NT2/D1 (cell line): ENCODE results near the gene CDC42EP5.
"Not testable (repeated sequence)": the region's sequence is repeated elsewhere in the genome, so short reads cannot be mapped to it uniquely, and the experiment has no call there.

Source experiments
- DNase-seq: peaks from one replicate; pipeline ENCODE4 v3.0.0-alpha.2; 2011; ENCODE audit warnings: low read depth, low spot score
- H3K27me3 ChIP-seq: 2 replicates; pipeline ENCODE4 v1.6.0; 2011; ENCODE audit warnings: mild to moderate bottlenecking; ENCODE audit not compliant: insufficient read length, insufficient read depth
- H3K36me3 ChIP-seq: 2 replicates; pipeline ENCODE4 v1.6.1; 2011; ENCODE audit warnings: mild to moderate bottlenecking, low read length, mixed read lengths; ENCODE audit not compliant: insufficient read depth, insufficient read length
- H3K4me1 ChIP-seq: 2 replicates; pipeline ENCODE4 v1.5.1; 2011; ENCODE audit not compliant: insufficient read depth, insufficient read length
- H3K4me3 ChIP-seq: 2 replicates; pipeline ENCODE4 v1.5.1; 2011; ENCODE audit warnings: low read depth; ENCODE audit not compliant: insufficient read length
- H3K9ac ChIP-seq: 2 replicates; pipeline ENCODE4 v1.6.0; 2011; ENCODE audit warnings: low read depth; ENCODE audit not compliant: insufficient read length
- H3K9me3 ChIP-seq: 2 replicates; pipeline ENCODE4 v1.5.1; 2011; ENCODE audit warnings: mild to moderate bottlenecking, low read length; ENCODE audit not compliant: insufficient read depth
- SUZ12 ChIP-seq: IDR thresholded peaks from 2 replicates; pipeline ENCODE4 v1.6.1; 2011; ENCODE audit not compliant: insufficient read length, insufficient read depth; ENCODE audit errors: extremely low read depth
- YY1 ChIP-seq: IDR thresholded peaks from 2 replicates; pipeline ENCODE4 v1.6.1; 2011; ENCODE audit not compliant: insufficient read length, insufficient read depth
- ZNF274 ChIP-seq: IDR thresholded peaks from 2 replicates; pipeline ENCODE4 v1.6.1; 2011; ENCODE audit warnings: mild to moderate bottlenecking, low read depth, low read length

Gene CDC42EP5

DNA sequence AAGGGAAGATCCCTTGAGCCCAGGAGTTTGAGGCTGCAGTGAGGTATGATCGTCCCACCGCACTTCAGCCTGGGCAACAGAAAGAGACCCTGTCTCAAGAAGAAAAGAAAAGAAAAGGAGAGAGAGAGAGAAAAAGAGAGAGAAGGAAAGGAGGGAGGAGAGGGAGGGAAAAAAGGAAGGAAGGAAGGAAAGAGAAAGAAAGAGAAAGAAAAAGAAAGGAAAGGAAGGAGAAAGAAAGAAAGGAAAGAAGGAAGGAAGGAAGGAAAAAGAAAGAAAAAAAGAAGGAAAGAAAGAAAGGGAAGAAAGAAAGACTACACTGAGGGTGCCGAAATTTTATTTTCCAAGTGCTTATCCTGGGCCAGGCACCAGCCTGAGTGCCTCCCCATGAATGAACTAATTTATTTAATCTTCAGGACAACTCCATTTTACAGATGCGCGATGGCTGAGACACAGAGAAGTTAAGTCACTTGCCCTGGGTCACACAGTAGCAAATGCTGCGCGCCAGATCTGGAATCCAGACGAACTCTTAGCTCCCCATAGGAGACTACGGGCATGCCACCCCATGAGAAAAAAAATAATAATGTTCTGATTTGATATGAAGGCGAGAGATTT is 2.7 kb downstream of the CDC42EP5 start:
- Histone ChIP-seq H3K36me3 (no peaks in the 10 kb centered on the region), H3K9me3 (no peaks in the 10 kb centered on the region), H3K9ac (no peak overlapping the region), H3K27me3 (no peaks in the 10 kb centered on the region), H3K4me3 (no peak overlapping the region), H3K4me1 (peaks cover 8% of the 10 kb centered on the region)
- TF ChIP-seq ZNF274, result no peak
- no peak for TF ChIP-seq SUZ12
- TF ChIP-seq YY1, result no peak
- no peak for DNase-seq

DNA sequence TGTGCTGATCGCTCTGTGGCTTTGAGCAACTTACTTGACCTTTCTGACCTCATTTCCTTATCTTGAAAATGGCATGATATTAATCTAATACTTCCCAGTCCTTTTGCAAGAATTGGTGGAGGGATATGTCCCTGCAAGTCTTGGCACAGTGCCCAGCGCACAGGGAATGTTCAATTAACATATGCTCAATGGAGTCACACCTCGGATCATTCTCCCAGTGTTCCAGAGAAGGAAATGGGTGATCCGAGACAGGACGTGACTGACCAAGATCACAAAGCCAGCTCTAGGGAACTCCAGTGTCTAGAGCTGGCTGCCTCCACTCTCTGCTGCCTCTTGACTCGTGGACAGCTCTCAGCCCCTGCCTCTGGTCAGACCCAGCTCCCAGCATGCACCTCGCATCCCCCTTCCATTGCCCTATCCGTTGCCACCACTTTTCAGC is 3.6 kb downstream of the CDC42EP5 start:
- no peak for DNase-seq
- peaks cover 8% of the 10 kb centered on the region for H3K4me1 ChIP-seq
- no peaks in the 10 kb centered on the region for H3K9me3 ChIP-seq
- H3K4me3 ChIP-seq, result no peak overlapping the region
- no peaks in the 10 kb centered on the region for H3K36me3 ChIP-seq
- H3K9ac ChIP-seq, result no peak overlapping the region
- TF ChIP-seq ZNF274, result no peak
- TF ChIP-seq SUZ12, result no peak
- no peak for TF ChIP-seq YY1
- no peaks in the 10 kb centered on the region for H3K27me3 ChIP-seq

DNA sequence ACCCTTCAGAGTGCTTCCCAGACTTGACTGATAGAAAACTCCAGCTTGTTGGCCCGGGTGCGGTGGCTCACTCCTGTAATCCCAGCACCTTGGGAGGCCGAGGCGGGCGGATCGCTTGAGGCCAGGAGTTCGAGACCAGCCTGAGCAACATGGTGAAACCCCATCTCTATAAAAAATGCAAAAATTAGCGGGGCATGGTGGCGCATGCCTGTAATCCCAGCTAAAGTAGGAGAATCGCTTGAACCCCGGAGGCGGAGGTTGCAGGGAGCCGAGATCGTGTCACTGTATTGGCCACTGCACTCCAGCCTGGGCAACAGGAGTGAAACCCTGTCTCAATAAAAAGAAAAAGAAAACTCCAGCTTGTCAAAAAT is 7.0 kb downstream of the CDC42EP5 start:
- not testable (repeated sequence) for H3K9me3 ChIP-seq, H3K4me1 ChIP-seq

DNA sequence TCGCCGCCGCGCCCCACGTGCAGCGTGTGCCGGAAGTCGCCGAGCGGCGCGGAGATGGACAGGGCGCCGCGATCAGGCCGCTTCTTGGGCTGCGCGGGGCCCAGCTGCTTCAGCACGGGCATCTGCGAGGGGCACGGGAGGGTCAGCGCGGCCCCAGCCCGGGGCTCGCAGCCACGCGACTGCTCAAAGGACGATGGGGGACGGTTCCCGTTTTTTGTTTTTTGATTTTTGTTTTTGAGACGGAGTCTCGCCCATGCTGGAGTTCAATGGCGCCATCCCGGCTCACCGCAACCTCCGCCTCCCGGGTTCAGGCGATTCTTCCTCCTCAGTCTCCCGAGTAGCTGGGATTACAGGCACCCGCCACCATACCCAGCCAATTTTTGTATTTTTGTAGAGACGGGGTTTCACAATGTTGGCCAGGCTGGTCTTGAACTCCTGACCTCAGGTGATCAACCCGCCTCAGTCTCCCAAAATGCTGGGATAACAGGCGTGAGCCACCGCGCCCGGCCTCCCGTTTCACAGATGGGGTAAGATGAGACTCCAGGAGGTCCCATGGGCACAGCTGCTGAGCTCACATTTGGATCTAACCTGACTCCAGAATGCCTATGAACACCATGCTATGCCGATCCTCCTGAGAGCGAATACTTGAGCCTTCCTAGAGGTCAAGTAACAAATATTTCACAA is 7.5 kb downstream of the CDC42EP5 start:
- peak overlapping the region; percentile 76 for H3K9ac ChIP-seq
- DNase-seq, result no peak
- peaks cover 2% of the 10 kb centered on the region for H3K4me1 ChIP-seq
- H3K4me3 ChIP-seq, result peak overlapping the region; percentile 67
- H3K27me3 ChIP-seq, result no peaks in the 10 kb centered on the region
- no peaks in the 10 kb centered on the region for H3K9me3 ChIP-seq
- peaks cover 14% of the 10 kb centered on the region for H3K36me3 ChIP-seq
- TF ChIP-seq YY1, result no peak
- TF ChIP-seq ZNF274, result no peak
- TF ChIP-seq SUZ12, result no peak

More for the DNA sequence above, 7.0 kb downstream of the CDC42EP5 start:
- H3K27me3 ChIP-seq, H3K9ac ChIP-seq, DNase-seq, H3K4me3 ChIP-seq: not testable (repeated sequence)
- H3K36me3 ChIP-seq, result peaks cover 13% of the 10 kb centered on the region

DNA sequence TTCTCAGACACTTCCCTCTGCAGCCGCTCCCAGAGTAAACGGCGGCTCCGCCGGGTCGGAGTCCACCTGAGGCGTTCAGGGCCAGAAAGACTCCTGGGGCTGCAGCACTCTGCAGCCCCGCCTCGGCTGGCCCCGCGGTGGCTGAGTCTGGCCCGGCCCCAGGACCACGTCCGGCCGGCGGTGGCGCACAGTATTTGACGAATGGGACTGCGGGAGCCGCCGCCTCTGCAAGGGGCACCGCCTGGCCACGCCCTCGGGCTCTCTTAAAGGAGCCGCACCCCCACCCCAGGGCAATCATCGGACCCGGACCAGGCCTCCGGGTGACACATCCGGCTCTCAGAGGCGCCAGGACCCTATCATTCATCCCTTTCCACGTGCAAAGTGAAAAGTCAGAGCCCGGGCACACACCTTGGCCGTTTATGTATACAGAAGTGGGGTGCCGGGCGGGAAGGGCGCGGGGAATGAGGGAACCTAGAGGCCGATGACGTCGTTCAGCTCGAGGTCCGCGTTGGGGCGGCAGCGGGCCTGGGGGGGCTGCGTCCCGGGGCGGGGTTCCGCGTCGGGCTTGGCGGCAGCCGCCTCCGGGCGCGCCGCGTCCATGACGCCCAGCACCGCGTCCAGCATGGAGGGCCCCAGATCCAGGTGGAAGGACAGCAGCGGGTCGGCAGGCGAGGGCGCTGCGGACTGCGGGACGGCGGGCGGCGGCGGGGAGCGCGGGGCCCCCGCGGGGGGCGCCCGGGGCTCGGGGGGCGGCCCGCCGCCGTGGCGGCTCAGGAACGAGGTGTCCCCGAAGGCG is 8.3 kb downstream of the CDC42EP5 start:
- H3K36me3 ChIP-seq, result peaks cover 19% of the 10 kb centered on the region
- peak; percentile 72 for DNase-seq
- peaks cover 2% of the 10 kb centered on the region for H3K4me1 ChIP-seq
- peak overlapping the region; percentile 67 for H3K4me3 ChIP-seq
- H3K9me3 ChIP-seq, result no peaks in the 10 kb centered on the region
- no peaks in the 10 kb centered on the region for H3K27me3 ChIP-seq
- H3K9ac ChIP-seq, result peak overlapping the region; percentile 80
- TF ChIP-seq YY1 (no peak), ZNF274 (no peak), SUZ12 (no peak)

DNA sequence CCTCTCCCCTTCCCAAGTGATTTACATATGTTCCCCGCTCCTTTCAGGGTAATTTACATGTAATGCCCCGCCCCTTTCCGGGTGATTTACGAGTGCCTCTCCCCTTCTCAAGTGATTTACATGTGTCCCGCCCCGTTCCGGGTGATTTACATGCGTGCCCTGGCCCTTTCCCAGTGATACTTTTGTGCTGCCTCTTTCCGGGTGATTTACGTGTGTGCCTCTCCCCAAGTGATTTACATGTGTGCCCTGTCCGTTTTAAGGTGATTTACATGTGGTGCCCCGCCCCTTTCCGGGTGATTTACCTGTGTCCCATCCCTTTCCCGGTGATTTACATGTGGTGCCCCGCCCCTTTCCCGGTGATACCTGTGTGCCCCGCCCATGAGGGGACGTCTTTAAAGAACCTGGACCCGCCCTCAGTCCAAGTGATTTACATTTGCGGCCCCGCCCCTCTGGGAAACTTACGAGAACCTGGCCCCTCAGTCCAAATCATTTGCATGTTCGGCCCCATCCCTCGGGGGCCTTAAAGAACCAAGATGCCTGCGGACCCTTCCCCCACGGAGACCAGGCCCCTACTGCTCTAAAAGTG is 9.0 kb downstream of the CDC42EP5 start:
- Histone ChIP-seq H3K27me3 (no peaks in the 10 kb centered on the region), H3K9me3 (no peaks in the 10 kb centered on the region), H3K4me1 (peaks cover 2% of the 10 kb centered on the region), H3K9ac (peak overlapping the region; percentile 80), H3K4me3 (peak overlapping the region; percentile 67), H3K36me3 (peaks cover 26% of the 10 kb centered on the region)
- peak; percentile 97 for DNase-seq
- TF ChIP-seq SUZ12 (no peak), YY1 (no peak), ZNF274 (no peak)

DNA sequence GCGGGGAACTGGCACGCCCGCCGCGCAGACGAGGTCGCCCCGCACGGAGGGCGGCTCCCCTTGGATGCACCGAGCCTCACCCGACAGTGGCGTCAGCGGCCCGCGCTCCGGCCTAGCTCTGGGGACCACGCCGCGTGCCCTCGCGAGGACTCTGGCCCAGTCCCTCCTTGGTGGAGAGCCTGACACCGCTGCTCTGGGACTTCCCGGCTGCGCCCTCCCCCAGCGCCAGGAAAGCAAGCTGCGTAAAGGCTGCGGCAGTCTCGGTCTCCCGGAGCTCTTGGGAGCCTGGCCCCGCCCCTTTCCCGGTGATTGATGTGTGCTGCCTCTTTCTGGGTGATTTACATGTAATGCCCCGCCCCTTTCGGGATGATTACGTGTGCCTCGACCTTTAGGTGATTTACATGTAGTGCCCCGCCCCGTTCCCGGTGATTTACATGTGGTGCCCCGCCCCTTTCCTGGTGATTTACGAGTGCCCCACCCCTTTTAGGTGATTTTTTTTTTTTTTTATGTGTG is 9.5 kb downstream of the CDC42EP5 start, which contains the start of gene LENG9:
Gene LENG9, minus strand, starts transcription at position 248 of the 513 bp plus-strand sequence. CDS start 252 bp downstream, outside the sequence.
- TF ChIP-seq SUZ12 (no peak), ZNF274 (no peak), YY1 (no peak)
- DNase-seq, result peak; percentile 98
- H3K9ac ChIP-seq, result peak within 1 kb of the TSS; percentile 95
- H3K27me3 ChIP-seq, result no peaks in the 10 kb centered on the region
- peak within 1 kb of the TSS; percentile 80 for H3K4me3 ChIP-seq
- no peaks in the 10 kb centered on the region for H3K9me3 ChIP-seq
- peaks cover 32% of the 10 kb centered on the region for H3K36me3 ChIP-seq
- H3K4me1 ChIP-seq, result peaks cover 7% of the 10 kb centered on the region
